CD8-positive, alpha-beta memory T cell (primary cell): ENCODE results near the gene FADS3. TPM values are rescaled to one million over a fixed set of nuclear protein-coding genes. Genes with fewer than 3 reads are reported as not detected.

Experiments used
- CTCF ChIA-PET: fragments of 350-600 bp; sonication (Branson Sonifier 250); formaldehyde crosslinking; loops from one replicate; lab custom pipeline; 2021; ENCODE audit warnings: antibody characterized with exemption; lab: Charles Lee
- POLR2A ChIA-PET: fragments of 350-600 bp; sonication (Branson Sonifier 250); formaldehyde crosslinking; loops from one replicate; lab custom pipeline; 2021; ENCODE audit warnings: antibody characterized with exemption; lab: Charles Lee
- DNase-seq, 5 donors: peaks; one replicate each; pipeline versions ENCODE4 v3.0.0 to v3.0.0-alpha.2; 2020 to 2022; ENCODE audit warnings: mixed read lengths in 1 of 5
- H3K27ac ChIP-seq: one replicate; pipeline ENCODE4 v1.7.0; 2013; ENCODE audit warnings: low read depth, mild to moderate bottlenecking, low read length, moderate library complexity
- H3K27me3 ChIP-seq: 2 replicates; pipeline ENCODE4 v1.7.0; 2013; ENCODE audit warnings: low read length, mild to moderate bottlenecking; ENCODE audit not compliant: insufficient read depth, poor library complexity, severe bottlenecking
- H3K36me3 ChIP-seq: 2 replicates; pipeline ENCODE4 v1.7.0; 2013; ENCODE audit warnings: mild to moderate bottlenecking, low read length, moderate library complexity; ENCODE audit not compliant: insufficient read depth
- H3K4me1 ChIP-seq: 2 replicates; pipeline ENCODE4 v1.7.0; 2013; ENCODE audit warnings: mild to moderate bottlenecking, low read length, moderate library complexity; ENCODE audit not compliant: insufficient read depth
- H3K4me3 ChIP-seq: 2 replicates; pipeline ENCODE4 v1.7.0; 2013; ENCODE audit warnings: mild to moderate bottlenecking, low read length
- H3K9me3 ChIP-seq: 2 replicates; pipeline ENCODE4 v1.7.0; 2013; ENCODE audit warnings: mild to moderate bottlenecking, low read length
- H3K27ac Mint-ChIP-seq, 8 donors: one replicate each; pipeline ENCODE4 v1.8.0; 2020 to 2021; ENCODE audit warnings: mixed read lengths in 8 of 8, mild to moderate bottlenecking in 6 of 8, inconsistent platforms in 3 of 8, moderate library complexity in 3 of 8
- H3K27me3 Mint-ChIP-seq, 2 donors: one replicate each; pipeline ENCODE4 v1.8.0; 2020 to 2021; ENCODE audit warnings: mixed read lengths in 2 of 2, mild to moderate bottlenecking in 1 of 2, moderate library complexity in 1 of 2
- H3K36me3 Mint-ChIP-seq, 3 donors: one replicate each; pipeline ENCODE4 v1.8.0; 2020 to 2021; ENCODE audit warnings: mixed read lengths in 3 of 3, inconsistent platforms in 1 of 3, mild to moderate bottlenecking in 1 of 3
- H3K4me1 Mint-ChIP-seq, 3 donors: one replicate each; pipeline ENCODE4 v1.8.0; 2020 to 2021; ENCODE audit warnings: mixed read lengths in 3 of 3, inconsistent platforms in 1 of 3, mild to moderate bottlenecking in 1 of 3
- H3K4me3 Mint-ChIP-seq, 7 donors: one replicate each; pipeline ENCODE4 v1.8.0; 2020 to 2021; ENCODE audit warnings: mixed read lengths in 7 of 7, mild to moderate bottlenecking in 6 of 7, moderate library complexity in 4 of 7, inconsistent platforms in 2 of 7
- H3K9me3 Mint-ChIP-seq, 5 donors: one replicate each; pipeline ENCODE4 v1.8.0; 2020 to 2022; ENCODE audit warnings: mixed read lengths in 5 of 5, mild to moderate bottlenecking in 3 of 5, moderate library complexity in 2 of 5, inconsistent platforms in 1 of 5
- polyA plus RNA-seq: library from polyadenylated mRNA; unstranded; fragments of 300-500 nt; fragmentation: Illumina TruSeq; gene quantifications from one replicate; pipeline ENCODE4 v1.2.3, GENCODE V29; 2021
- total RNA-seq, 2 experiments: library from RNA; stranded (reverse); gene quantifications; one replicate each; pipeline ENCODE4 v1.2.3, GENCODE V29; 2021

The FADS3 gene
- total and polyA plus RNA-seq, 3 experiments from 2014 or later: 2.6 to 7.7 (median 5.8) TPM

DNA sequence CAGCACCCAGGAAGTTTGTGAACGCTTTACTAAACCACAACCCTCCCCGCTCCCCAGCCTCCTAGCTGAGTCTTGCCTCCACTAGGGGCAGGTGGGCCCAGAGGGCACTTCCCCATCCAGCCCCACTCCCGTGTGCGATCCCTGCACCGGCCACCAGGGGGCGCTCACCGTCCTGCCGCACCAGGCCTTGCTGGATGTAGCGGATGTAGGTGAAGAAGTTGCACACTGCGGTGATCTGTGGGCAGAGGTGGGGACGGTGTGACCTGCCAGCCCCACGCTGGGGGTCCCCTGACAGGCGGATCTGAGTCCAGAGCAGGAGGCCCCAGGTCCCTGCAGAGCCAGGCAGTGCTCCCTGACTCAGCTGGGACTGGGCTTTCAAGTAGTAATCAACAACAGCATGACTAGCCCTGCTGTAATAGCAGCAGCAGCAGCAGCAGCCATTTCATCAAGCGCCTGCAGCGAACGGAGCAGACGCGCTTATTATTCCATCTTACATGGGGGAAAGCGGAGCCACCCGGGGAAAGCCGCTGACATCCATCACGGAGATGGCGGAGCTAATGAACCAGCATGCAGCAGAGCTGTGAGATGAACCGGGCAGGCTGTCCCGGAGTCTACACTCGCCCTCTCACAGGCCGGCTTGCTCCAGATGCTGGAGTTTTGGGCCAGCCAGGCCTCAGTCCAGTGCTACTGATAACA, 7.9 kb upstream of the FADS3 start:
- Mint-ChIP-seq H3K4me1 (peaks cover 5 to 11% (median 6%) of the 10 kb centered on the region in 3 donors), H3K27me3 (peaks cover 0 to 4% of the 10 kb centered on the region in 2 donors), H3K36me3 (no peaks in the 10 kb centered on the region), H3K27ac (peak overlapping the region in 7 of 8 donors; percentile 3 to 98 (median 44)), H3K4me3 (peak overlapping the region in 1 of 7 donors; percentile 5), H3K9me3 (no peaks in the 10 kb centered on the region)
- DNase-seq: peak; percentile 86 to 93 (median 87)
- no peak overlapping the region for H3K27ac ChIP-seq
- CTCF ChIA-PET: interaction anchor here (0.8 to 10.8 kb wide), 46 partner anchors 8 to 272 kb away, joined by 3 to 232 read pairs (median 4); partner anchors contain the start of genes FADS3, FEN1, FTH1 and TMEM258
- H3K4me3 ChIP-seq: no peak overlapping the region
- no peaks in the 10 kb centered on the region for H3K4me1 ChIP-seq
- POLR2A ChIA-PET: interaction anchor here (1.0 kb wide), 1 partner anchor 183 kb away, joined by 3 read pairs; no protein-coding TSS in a partner anchor
- no peaks in the 10 kb centered on the region for H3K36me3 ChIP-seq
- no peaks in the 10 kb centered on the region for H3K9me3 ChIP-seq
- no peaks in the 10 kb centered on the region for H3K27me3 ChIP-seq

DNA sequence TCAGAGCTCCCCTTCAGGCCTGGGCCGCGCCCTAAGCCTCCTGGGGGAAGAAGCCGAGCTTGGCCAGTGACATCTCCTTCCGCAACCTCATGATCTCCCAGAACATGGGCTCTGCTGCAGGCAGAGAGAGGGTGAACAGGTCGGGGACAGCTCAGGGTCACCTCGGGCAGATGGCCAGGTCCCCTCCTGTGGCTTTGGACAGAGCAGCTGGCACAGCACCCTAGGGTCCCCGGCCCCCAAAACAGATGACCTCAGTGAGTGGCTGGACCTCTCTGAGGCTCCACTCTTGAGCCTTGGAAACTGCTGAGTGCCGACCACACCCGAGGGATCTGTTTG, 6.9 kb upstream of the FADS3 start:
- H3K4me3 ChIP-seq: no peak overlapping the region
- no peaks in the 10 kb centered on the region for H3K36me3 Mint-ChIP-seq
- H3K27ac Mint-ChIP-seq: no peak overlapping the region
- H3K4me1 Mint-ChIP-seq: peaks cover 5 to 14% (median 6%) of the 10 kb centered on the region in 3 donors
- H3K4me3 Mint-ChIP-seq: no peak overlapping the region
- no peaks in the 10 kb centered on the region for H3K4me1 ChIP-seq
- H3K36me3 ChIP-seq: no peaks in the 10 kb centered on the region
- POLR2A ChIA-PET: interaction anchor here (1.0 kb wide), 1 partner anchor 184 kb away, joined by 3 read pairs; no protein-coding TSS in a partner anchor
- DNase-seq: no peak
- H3K9me3 Mint-ChIP-seq: no peaks in the 10 kb centered on the region
- H3K27ac ChIP-seq: no peak overlapping the region
- CTCF ChIA-PET: interaction anchor here (0.6 to 10.8 kb wide), 36 partner anchors 10 to 273 kb away, joined by 3 to 232 read pairs (median 4); partner anchors contain the start of gene FTH1
- peaks cover 0 to 1% of the 10 kb centered on the region in 2 donors for H3K27me3 Mint-ChIP-seq
- H3K27me3 ChIP-seq: no peaks in the 10 kb centered on the region
- H3K9me3 ChIP-seq: no peaks in the 10 kb centered on the region

DNA sequence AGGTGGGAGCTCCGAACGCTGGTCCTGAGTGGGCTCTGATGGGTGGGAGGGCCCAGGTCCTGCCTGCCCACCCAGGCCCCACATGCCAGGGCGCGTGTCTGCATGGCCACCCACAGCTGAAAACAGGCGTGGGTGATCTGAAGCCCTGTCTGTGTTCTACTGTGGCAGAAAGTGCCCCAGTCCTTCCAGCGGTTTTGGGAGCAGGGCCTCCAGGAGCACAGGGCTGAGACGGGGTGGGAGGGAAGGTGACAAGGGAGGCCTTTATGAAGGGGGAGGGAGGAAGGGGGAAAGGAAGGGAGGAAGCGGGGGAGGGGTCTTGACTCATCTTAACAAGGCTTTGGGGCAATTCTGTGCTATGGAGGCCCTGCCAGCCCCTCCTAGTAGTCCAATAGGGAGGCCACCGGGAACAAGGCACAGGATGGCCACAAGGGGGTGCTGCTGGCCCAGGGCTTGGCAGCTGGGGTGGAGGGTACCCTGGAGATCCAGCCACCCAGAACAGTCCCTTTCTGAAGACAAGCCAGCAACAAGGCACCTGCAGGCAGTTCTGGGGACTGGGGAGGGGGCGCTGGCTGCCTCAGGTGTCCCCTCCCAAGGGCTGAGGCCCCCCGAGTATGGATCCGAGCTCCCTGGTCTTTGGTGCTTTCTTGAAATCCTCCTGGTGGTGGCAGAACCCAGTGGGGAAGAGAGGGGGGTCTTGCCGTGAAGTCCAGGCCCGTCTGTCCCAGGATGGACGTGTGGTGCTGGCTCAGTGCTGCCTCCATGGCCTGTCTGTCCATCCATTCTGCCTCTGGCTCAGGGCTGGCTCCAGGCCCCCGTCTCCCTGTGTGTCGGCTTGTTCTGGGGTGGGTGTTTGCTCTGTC, 6.3 kb upstream of the FADS3 start:
- H3K9me3 Mint-ChIP-seq: no peaks in the 10 kb centered on the region
- DNase-seq: peak; percentile 60 to 80 (median 63)
- POLR2A ChIA-PET: interaction anchor here (1.0 kb wide), 1 partner anchor 185 kb away, joined by 3 read pairs; no protein-coding TSS in a partner anchor
- H3K4me1 Mint-ChIP-seq: peaks cover 5 to 14% (median 6%) of the 10 kb centered on the region in 3 donors
- Histone ChIP-seq H3K9me3 (no peaks in the 10 kb centered on the region), H3K4me3 (no peak overlapping the region), H3K27ac (no peak overlapping the region), H3K27me3 (no peaks in the 10 kb centered on the region), H3K36me3 (no peaks in the 10 kb centered on the region), H3K4me1 (no peaks in the 10 kb centered on the region)
- H3K27me3 Mint-ChIP-seq: peaks cover 0 to 1% of the 10 kb centered on the region in 2 donors
- CTCF ChIA-PET: interaction anchor here (0.6 to 10.8 kb wide), 32 partner anchors 9 to 273 kb away, joined by 3 to 232 read pairs (median 5); partner anchors contain the start of gene FTH1
- H3K27ac Mint-ChIP-seq: no peak overlapping the region
- H3K4me3 Mint-ChIP-seq: no peak overlapping the region
- H3K36me3 Mint-ChIP-seq: no peaks in the 10 kb centered on the region

DNA sequence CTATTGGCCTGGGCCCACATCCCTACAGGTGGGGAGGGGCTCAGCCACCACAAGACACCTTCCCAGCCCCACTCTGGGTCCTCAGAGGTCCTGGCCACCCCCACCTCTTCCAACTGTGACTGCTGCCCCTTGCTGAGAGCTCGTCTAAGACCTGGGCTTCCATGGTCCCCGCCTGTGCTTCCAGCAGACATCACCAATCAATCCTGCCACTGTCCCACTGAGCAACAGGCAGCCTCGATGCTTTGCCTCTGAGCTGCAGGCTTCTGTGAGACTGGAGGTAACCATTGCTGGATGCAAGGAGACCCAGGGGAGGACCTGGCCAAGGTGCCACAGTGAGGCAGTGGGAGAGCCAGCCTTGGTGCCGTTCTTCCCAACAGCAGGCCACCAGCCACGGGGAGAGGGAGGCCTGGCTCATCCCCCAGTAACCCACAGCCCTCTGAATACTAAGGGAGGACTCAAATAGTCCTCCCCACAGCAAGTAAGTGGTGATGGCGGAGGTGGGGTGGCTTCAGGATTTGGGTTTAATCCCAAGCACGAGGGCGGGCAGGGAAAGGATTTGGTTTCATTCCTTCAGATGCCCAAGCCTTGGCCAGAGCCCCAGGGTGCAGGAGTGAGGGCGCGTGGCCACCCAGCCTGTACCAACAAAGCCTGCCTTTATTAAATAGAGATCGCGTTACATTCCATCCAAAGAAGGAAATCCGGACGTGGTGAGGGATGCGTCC, 5.5 kb upstream of the FADS3 start:
- Histone ChIP-seq H3K27ac (no peak overlapping the region), H3K4me3 (no peak overlapping the region), H3K36me3 (no peaks in the 10 kb centered on the region), H3K9me3 (no peaks in the 10 kb centered on the region), H3K27me3 (no peaks in the 10 kb centered on the region), H3K4me1 (no peaks in the 10 kb centered on the region)
- Mint-ChIP-seq H3K36me3 (no peaks in the 10 kb centered on the region), H3K9me3 (no peaks in the 10 kb centered on the region), H3K4me3 (peak overlapping the region in 1 of 7 donors; percentile 55), H3K27ac (peak overlapping the region in 3 of 8 donors; percentile 5 to 24 (median 19)), H3K27me3 (peaks cover 0 to 1% of the 10 kb centered on the region in 2 donors), H3K4me1 (peaks cover 5 to 17% (median 8%) of the 10 kb centered on the region in 3 donors)
- CTCF ChIA-PET: interaction anchor here (0.6 to 10.8 kb wide), 9 partner anchors 26 to 211 kb away, joined by 3 to 232 read pairs (median 5); no protein-coding TSS in a partner anchor
- POLR2A ChIA-PET: no interaction called here
- no peak for DNase-seq

DNA sequence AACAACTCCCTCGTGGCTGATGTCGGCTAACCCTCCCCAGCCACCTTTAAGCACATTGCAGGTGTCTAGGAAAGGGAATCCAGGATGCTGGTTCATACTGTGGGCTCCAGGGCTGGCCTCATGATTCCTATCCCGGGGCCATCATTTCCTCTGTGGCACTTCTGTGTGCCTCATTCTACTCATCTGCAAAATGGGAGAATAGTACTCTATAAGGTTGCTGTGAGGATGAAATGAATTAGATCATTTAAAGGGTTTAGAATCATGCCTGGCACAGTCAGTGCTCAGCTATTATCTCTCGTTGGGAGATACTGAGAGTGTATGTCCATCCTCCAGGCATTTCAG, 4.3 kb upstream of the FADS3 start:
- Mint-ChIP-seq H3K27ac (peak overlapping the region in 1 of 8 donors; percentile 3), H3K4me1 (peaks cover 9 to 20% (median 10%) of the 10 kb centered on the region in 3 donors), H3K9me3 (no peaks in the 10 kb centered on the region), H3K4me3 (no peak overlapping the region), H3K36me3 (no peaks in the 10 kb centered on the region), H3K27me3 (peaks cover 0 to 1% of the 10 kb centered on the region in 2 donors)
- DNase-seq: no peak
- H3K9me3 ChIP-seq: no peaks in the 10 kb centered on the region
- H3K36me3 ChIP-seq: no peaks in the 10 kb centered on the region
- no peaks in the 10 kb centered on the region for H3K27me3 ChIP-seq
- peaks cover 2% of the 10 kb centered on the region for H3K4me1 ChIP-seq
- H3K4me3 ChIP-seq: no peak overlapping the region
- CTCF ChIA-PET: interaction anchor here (0.8 to 10.8 kb wide), 4 partner anchors 25 to 212 kb away, joined by 3 to 232 read pairs (median 47); no protein-coding TSS in a partner anchor
- H3K27ac ChIP-seq: no peak overlapping the region
- POLR2A ChIA-PET: no interaction called here

DNA sequence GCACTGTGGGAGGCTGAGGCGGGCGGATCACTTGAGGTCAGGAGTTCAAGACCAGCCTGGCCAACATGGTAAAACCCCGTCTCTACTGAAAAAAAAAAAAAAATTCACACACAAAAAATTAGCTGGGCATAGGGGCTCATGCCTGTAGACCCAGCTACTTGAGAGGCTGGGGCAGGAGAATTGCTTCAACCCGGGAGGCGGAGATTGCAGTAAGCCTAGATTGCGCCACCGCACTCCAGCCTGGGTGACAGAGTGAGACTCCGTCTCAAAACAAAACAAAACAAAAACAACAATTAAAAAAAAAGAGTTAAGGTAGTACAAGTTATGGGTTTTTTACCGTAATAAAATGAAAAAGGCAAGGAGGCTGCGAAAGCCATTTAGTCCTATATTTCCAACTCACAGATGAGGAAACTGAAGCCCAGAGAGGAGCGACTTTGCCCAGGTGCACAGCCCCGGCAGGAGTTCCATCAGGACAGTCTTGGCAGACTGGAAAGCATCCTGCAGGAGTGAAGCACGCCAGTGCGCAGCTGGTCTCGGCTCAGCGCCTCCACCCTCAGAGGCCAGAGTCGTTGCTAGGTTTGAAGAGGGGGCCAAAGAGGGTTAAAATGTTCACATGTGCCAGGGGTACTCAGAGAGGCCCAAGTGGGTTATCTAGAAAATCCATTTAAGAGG, 3.8 kb upstream of the FADS3 start:
- Mint-ChIP-seq H3K9me3 (no peaks in the 10 kb centered on the region), H3K27me3 (peaks cover 0 to 1% of the 10 kb centered on the region in 2 donors), H3K4me3 (no peak overlapping the region), H3K36me3 (no peaks in the 10 kb centered on the region), H3K27ac (peak overlapping the region in 2 of 8 donors; percentile 3 to 17), H3K4me1 (peaks cover 9 to 22% (median 10%) of the 10 kb centered on the region in 3 donors)
- no peak for DNase-seq
- POLR2A ChIA-PET: no interaction called here
- Histone ChIP-seq H3K27me3 (no peaks in the 10 kb centered on the region), H3K36me3 (no peaks in the 10 kb centered on the region), H3K27ac (no peak overlapping the region), H3K9me3 (no peaks in the 10 kb centered on the region), H3K4me1 (peaks cover 7% of the 10 kb centered on the region), H3K4me3 (no peak overlapping the region)
- CTCF ChIA-PET: interaction anchor here (1.4 to 10.8 kb wide), 2 partner anchors 25 to 188 kb away, joined by 3 to 232 read pairs; no protein-coding TSS in a partner anchor

DNA sequence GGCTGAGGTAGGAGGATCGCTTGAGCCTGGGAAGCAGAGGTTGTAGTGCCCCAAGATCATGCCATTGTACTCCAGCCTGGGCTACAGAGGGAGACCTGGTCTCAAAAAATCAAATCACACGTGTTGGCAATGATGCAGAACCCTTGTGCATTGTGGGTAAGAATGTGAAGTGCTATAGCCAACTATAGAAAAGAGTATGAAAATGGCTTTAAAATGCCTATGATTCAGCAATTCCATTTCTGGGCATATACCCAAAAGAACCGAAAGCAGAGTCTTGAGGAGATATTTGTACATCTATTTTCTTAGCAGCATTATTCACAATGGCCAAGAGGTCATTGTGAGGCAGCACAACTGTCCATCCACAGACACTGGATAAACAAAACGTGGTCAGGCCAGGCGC, 2.6 kb upstream of the FADS3 start:
- ChIA-PET CTCF (interaction anchor here (1.0 to 2.9 kb wide), 2 partner anchors 97 to 188 kb away, joined by 3 to 18 read pairs; no protein-coding TSS in a partner anchor), POLR2A (no interaction called here)
- H3K27ac Mint-ChIP-seq: peak overlapping the region in 4 of 8 donors; percentile 10 to 79 (median 51)
- H3K4me1 ChIP-seq: peaks cover 12% of the 10 kb centered on the region
- no peaks in the 10 kb centered on the region for H3K36me3 ChIP-seq
- H3K27me3 ChIP-seq: no peaks in the 10 kb centered on the region
- peaks cover 4 to 17% (median 5%) of the 10 kb centered on the region in 3 donors for H3K4me1 Mint-ChIP-seq
- no peaks in the 10 kb centered on the region for H3K36me3 Mint-ChIP-seq
- peak overlapping the region in 2 of 7 donors; percentile 30 to 63 for H3K4me3 Mint-ChIP-seq
- H3K9me3 ChIP-seq: no peaks in the 10 kb centered on the region
- H3K27me3 Mint-ChIP-seq: peaks cover 0 to 1% of the 10 kb centered on the region in 2 donors
- H3K4me3 ChIP-seq: no peak overlapping the region
- no peaks in the 10 kb centered on the region for H3K9me3 Mint-ChIP-seq
- no peak for DNase-seq
- H3K27ac ChIP-seq: no peak overlapping the region
